Lower leg skin (tissue), 4 donors: ENCODE results near the gene DOCK10. TPM values are rescaled to one million over a fixed set of nuclear protein-coding genes. Genes with fewer than 3 reads are reported as not detected.

Source experiments
- DNase-seq, 2 donors: peaks; one replicate each; pipeline ENCODE4 v3.0.0-alpha.2; 2019; ENCODE audit warnings: low spot score in 2 of 2
- H3K4me3 ChIP-seq: fragments of 200-600 bp; sonication (generic); 2 replicates; pipeline ENCODE4 v1.5.1; 2017; ENCODE audit warnings: mild to moderate bottlenecking, low read depth; ENCODE audit not compliant: poor library complexity, severe bottlenecking
- CTCF ChIP-seq, 3 donors: fragments of 450-650 bp; IDR thresholded peaks; one replicate each; pipeline ENCODE4 v1.5.1; 2016; ENCODE audit warnings: antibody characterized with exemption in 3 of 3, mild to moderate bottlenecking in 3 of 3, moderate library complexity in 2 of 3
- POLR2A ChIP-seq, 2 donors: fragments of 450-650 bp; IDR thresholded peaks; one replicate each; pipeline ENCODE4 v1.6.1; 2016 to 2017; ENCODE audit warnings: antibody characterized with exemption in 2 of 2, mild to moderate bottlenecking in 1 of 2, moderate library complexity in 1 of 2
- WGBS, 2 donors: methylation state at CpG; one replicate each; pipeline ENCODE4 v1.1.5; 2018; 5-methylcytosine and 5-hydroxymethylcytosine counted together
- intact Hi-C: fragments of 100-400 bp; cut with DNase I; formaldehyde crosslinking; loops from one replicate; pipeline ENCODE4 v1.15.0; 2023; ENCODE audit warnings: low total_unique reads
- total RNA-seq, 4 donors: library from RNA; depleted of rRNA; stranded (reverse); fragments of >200 nt; gene quantifications; one replicate each; pipeline ENCODE4 v1.1.0, GENCODE V29; 2016

DOCK10 gene
- total RNA-seq, 4 donors from 2014 or later: 6.2 to 16.5 (median 14.0) TPM

- WGBS, 2 donors: 78 to 79% methylated on average over 5 of the region's 5 CpGs
- no peak for DNase-seq
- no peak overlapping the region for H3K4me3 ChIP-seq
- intact Hi-C loops: no loop called here
- no peak for TF ChIP-seq CTCF (IDR thresholded peaks at IDR 0.05)
- no peak for TF ChIP-seq POLR2A (IDR thresholded peaks at IDR 0.05)
These were observed 33.3 kb downstream of the DOCK10 start for GRCh38 chr2:225008935-225009334.

DNA sequence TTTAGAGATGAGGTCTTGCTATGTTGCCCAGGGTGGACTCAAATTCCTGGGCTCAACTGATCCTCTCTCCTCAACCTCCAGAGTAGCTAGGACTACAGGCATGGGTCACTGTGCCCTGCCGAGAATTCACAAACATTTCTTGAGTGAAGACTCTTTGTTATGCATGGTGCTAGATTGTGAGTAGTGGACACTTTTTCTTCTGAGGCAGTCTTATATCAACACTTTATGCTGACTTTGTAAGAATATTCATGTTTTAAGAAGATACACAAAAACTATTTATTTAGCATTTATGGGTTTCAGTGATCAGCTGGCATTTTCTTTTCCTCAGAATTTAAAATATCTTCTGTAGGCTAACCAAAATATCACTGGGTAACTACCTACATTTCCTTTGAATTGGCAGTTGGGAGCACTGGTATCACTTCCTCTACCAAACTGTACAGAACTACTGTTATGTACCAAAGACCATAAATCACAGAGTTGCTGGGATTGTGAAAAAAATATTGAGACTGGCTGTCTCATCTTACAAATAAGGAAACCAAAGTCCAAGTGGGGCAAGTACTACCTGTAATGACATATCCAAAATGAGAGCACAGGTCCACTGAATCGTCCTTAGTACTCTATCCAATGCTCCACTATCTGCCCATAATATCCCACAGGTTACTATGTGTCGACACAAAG lies 34.0 kb downstream of the DOCK10 start:
- TF ChIP-seq CTCF (IDR thresholded peaks at IDR 0.05) (no peak), POLR2A (IDR thresholded peaks at IDR 0.05) (no peak)
- intact Hi-C loops: no loop called here
- 80 to 88% methylated on average over 3 of the region's 3 CpGs for WGBS, 2 donors
- no peak overlapping the region for H3K4me3 ChIP-seq
- no peak for DNase-seq

DNA sequence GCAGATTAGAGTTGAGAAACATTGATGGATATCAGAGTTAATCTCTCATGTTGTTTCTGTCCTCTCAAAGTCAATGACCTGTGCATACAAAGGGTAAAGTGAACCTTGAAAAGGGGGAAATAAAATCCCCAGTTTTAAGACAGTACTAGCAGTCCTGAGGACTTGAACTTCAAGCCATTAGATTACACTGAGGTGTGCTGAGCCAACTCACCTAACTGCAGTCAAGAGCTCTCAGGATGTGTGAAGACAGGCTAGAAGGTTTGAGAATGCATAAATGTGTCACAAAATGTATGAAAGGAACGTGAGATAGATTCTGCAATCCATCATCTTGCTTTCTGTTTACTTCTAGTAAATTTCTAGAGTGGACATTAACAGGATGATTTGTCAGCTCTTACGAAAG lies 35.5 kb downstream of the DOCK10 start:
- H3K4me3 ChIP-seq: no peak overlapping the region
- TF ChIP-seq POLR2A (IDR thresholded peaks at IDR 0.05) (no peak), CTCF (IDR thresholded peaks at IDR 0.05) (no peak)
- DNase-seq: no peak
- 62 to 82% methylated on average over 2 of the region's 2 CpGs for WGBS, 2 donors
- intact Hi-C loops: no loop called here

GRCh38 chr2:225004597-225004996 lies 37.7 kb downstream of the DOCK10 start:
- WGBS, 2 donors: 56 to 66% methylated on average over 2 of the region's 2 CpGs
- TF ChIP-seq POLR2A (IDR thresholded peaks at IDR 0.05): no peak
- no peak for TF ChIP-seq CTCF (IDR thresholded peaks at IDR 0.05)
- intact Hi-C loops: no loop called here

DNA sequence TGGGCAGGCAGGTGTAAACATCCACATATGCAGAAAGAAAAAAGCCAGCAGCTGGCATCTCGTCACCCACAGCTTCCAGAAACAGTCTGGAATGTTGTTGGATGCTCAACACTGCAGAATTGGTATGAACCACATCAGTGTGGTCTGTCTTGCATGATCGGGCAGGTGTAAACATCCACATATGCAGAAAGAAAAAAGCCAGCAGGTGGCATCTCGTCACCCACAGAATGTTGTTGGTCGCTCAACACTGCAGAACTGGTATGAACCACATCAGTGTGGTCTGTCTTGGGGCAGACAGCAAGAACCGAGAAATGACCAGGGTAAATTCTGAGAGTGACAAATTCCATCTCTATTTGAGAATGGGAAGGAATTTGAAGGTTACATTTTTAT lies 39.6 kb downstream of the DOCK10 start:
- 70 to 72% methylated on average over 5 of the region's 5 CpGs for WGBS, 2 donors
- intact Hi-C loops: no loop called here
- TF ChIP-seq POLR2A (IDR thresholded peaks at IDR 0.05) (no peak), CTCF (IDR thresholded peaks at IDR 0.05) (no peak)
- no peak for DNase-seq
- H3K4me3 ChIP-seq: no peak overlapping the region

More at GRCh38 chr2:225004597-225004996, 37.7 kb downstream of the DOCK10 start:
- no peak for DNase-seq
- H3K4me3 ChIP-seq: no peak overlapping the region
